NCI-H187 treated with DMSO at 0.1 percent for 48 hours (cell line): ENCODE results near the gene NAXD.
"Not testable (repeated sequence)": the region's sequence is repeated elsewhere in the genome, so short reads cannot be mapped to it uniquely, and the experiment has no call there.

Experiments used
- DNase-seq: peaks from one replicate; lab custom pipeline; 2025; lab: John Stamatoyannopoulos, UW

Gene NAXD

DNA sequence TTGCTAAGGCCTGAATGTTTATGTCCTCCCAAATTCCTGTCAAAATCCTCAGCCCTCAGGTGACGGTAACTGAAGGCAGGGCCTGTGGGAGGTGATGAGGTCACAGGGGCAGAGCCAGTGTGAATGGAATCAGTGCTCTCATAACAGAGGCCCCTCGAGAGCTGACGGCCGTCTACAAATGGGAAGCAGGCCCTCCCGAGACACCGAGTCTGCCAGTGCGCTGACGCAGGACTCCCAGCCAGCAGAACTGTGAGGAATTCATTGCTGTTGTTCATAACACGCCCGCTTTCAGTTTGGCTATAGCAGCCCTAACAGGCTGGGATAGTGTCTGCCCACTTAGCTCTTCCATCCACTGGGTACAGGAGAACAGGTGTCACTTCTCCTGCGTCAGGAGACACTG, 49.3 kb downstream of the NAXD start:
- DNase-seq, result no peak

DNA sequence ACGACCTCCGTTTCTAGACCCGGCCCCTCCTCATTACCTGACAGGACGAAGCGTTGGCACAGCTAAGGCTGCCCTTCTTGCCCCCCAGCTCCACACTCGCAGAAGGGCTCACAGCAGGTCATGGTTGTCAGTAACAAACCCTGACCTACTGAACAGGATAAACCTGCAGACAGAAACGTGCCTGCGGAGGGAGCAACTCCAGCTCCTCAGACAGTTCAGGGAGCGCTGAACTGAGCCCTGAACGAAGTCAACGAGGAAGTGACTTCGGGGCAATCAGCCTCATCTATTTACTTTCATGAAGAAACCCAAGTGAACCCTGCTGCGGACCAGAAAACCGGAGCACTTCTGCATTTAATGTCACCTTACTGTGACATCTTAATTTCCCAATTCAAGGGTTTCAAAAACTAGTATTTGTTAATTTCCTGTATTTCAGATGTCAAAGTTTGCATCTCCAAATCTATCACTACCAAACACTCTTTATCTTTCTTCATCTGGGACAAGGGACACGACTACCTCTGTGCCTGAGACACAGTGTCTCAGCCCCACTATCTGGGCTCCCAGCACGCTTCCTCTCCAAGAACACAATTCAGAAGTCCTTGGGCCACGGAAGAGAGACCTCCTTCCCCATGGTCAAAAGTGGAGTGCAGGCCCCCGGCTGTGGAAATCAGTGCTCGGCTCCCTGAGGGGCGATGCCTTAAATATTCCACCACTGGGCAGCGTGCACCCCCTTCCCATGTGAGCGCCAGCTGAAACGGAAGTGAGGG, 50.3 kb downstream of the NAXD start:
- no peak for DNase-seq

DNA sequence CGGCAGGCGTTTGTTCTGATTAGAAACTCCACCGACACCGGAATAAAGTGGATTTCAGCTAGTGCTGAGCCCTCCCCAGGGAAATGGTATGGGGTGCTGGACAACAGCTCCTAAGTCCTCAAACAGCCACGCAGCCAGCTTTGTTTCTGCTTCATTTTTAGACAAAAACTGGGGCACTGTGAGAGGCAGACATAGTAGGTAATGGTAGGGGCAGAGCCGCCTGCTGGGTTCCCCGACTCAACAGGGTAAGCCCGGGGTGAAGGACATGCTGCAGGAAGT, 50.8 kb downstream of the NAXD start:
- no peak for DNase-seq

- no peak for DNase-seq
These were observed 53.7 kb downstream of the NAXD start for GRCh38 chr13:110669036-110669435.

DNA sequence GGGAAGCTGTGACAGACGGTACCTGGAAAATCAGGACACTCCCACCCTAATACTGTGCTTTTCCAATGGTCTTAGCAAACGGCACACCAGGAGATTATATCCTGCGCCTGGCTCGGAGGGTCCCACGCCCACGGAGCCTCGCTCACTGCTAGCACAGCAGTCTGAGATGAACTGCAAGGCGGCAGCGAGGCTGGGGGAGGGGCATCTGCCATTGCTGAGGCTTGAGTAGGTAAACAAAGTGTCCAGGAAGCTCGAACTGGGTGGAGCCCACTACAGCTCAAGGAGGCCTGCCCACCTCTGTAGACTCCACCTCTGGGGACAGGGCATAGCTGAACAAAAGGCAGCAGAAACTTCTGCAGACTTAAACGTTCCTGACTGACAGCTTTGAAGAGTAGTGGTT, 54.5 kb downstream of the NAXD start:
- DNase-seq, result not testable (repeated sequence)

- DNase-seq, result no peak
These were observed 61.5 kb downstream of the NAXD start for GRCh38 chr13:110676595-110677587.

DNA sequence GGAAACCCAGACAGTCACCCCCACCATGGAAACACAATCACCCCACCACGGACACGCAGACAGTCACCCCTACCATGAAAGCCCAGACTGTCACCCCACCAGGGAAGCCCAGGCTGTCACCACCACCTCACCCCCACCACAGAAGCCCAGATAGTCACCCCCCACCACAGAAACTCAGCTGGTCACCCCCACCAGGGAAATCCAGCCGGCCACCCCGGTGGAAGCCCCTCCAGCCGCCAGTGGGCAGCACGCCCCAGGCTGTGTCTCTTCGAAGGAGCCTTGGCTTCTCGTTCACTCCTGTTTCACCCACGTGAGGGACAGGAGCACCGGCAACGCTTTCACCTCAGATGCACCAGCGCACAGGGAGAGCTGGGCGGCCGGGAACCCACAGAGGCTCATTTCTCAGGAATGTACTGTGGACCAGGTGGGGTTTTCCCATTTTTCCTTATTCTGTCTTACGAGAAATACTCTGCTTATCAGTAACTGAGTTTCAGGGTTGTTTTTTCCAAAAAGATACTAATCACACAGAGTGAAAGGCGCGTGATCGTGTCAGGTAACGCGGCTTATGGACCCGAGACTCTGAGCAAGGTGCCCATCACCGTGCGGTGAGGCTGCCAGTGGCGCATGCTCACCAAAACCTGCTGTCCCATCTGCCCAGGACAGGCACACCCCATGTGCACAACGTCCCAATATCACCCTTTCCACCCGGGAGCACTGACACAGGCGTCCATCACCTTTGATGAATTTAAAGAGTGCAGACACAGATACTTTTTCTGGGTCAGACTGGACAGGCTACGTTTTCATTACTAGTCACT, 62.6 kb downstream of the NAXD start:
- no peak for DNase-seq

DNA sequence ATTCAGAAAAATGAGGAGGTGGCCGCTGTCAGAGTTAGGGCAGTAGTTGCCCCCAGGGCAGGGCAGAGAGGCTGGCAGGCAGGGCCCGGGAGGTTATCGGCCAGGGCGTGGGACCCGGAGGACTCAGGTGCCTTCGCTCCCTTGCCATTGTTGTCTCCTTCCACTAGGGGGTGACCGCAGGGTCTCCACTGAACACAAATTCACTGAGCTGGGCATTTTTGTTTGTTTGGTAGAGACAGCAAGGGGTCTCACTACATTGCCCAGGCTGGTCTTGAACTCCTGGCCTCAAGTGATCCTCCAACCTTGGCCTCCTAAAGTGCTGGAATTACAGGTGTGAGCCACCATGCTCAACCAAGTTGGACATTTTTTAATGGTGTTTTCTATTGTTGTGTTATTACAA, 65.5 kb downstream of the NAXD start:
- DNase-seq, result no peak

GRCh38 chr13:110681868-110682550, 66.7 kb downstream of the NAXD start:
- DNase-seq, result no peak

DNA sequence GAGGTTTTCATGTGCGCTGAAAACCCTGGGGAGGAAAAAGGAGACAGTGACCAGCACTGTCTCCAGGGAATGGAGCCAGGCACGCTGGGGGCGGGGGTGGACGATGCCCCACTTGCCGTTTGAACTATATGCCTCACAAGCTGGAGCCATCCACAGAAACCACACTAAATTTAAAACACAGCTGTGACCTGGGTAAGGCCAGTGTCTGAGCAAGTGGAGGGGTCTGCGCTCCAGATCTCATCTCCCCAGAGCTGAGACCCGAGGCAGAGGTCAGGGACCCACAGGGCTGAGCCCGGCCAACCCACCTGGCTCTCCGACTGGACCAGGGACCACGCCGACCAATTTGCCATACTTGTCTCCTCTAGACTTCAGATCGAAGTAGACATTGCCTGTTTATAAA, 67.4 kb downstream of the NAXD start:
- no peak for DNase-seq

- no peak for DNase-seq
These were observed 68.0 kb downstream of the NAXD start for GRCh38 chr13:110683203-110683883.

DNA sequence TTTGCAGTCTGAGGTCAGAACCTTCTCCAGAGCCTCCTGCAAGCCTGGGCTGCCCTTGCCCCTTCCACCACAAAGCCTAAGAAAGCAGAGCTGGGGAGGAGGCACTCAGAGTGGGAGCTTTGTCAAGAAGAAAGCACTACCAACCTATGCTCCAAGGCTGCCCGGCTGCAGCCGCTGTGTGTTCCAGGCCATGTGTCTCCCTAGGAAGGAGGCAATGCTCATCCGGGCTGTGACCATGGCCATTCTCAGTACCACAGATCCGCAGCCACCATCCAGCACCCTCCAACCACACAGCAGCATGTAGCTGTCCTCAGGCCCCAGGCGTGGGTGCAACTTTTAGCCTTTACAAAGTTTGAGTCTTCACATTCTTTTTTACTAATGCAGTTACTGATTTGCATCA, 68.6 kb downstream of the NAXD start:
- DNase-seq, result no peak

GRCh38 chr13:110684388-110685056, 69.2 kb downstream of the NAXD start:
- DNase-seq, result no peak

DNA sequence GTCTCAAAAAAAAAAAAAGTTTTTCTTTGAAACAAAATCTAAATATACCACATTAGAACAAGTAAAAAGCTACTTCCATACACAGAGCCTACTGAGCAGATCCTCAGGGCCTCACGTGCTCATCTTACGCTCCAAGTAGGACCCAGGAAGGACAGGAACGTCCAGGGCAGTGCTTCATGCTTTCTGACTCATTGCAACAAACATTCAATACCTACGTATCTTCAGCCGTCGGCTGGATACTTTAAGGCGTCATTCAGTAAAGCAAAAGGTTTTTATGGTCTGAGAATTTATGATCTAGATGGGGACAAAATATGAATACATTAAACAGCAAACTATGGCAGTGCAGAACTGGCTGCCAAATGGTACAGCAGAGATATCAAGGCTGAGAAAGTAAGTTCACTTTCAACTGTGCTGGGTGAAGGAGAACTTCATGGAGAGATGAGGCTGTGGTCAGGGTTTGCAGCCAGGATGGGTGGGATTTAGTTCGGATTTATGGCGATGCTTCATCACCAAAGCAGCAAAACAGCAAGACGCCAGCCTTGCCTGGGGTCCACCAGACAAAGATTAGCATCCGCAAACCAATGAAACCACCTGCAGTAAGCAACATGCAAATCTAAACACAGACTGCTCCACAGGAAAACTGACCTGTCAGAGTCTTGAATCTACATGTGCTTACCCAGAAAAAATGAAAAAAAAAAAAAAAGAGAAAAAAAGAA, 70.1 kb downstream of the NAXD start:
- no peak for DNase-seq

DNA sequence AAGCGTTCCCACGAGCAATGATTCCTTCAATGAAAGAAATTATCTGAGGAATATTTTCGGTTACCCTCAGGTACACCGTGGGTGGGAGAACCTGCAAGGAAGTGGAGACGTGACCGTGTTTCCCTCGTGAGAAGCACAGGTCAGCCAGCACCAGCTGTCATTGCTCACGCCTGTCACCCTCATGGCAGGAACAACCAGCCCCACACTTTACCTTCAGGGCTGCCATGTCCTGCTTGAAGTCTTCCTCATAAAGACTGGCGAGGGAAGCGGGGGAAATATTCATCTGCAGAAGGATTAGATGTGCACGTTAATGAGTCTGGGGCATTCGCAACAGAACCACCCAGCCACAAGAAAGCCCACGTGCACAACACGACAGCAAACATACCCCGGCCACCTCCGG, 72.4 kb downstream of the NAXD start:
- DNase-seq, result no peak

- no peak for DNase-seq
These were observed 73.7 kb downstream of the NAXD start for GRCh38 chr13:110689041-110689440.
